Fibroblast of lung (primary cell): ENCODE measurements around the gene CDCA4. TPM values are rescaled to one million over a fixed set of nuclear protein-coding genes. Genes with fewer than 3 reads are reported as not detected.

Experiments used
- DNase-seq, 2 donors: peaks; one replicate each; pipeline versions ENCODE4 v3.0.0 to v3.0.0-alpha.2; 2010; ENCODE audit warnings: low read depth in 2 of 2
- H2AFZ ChIP-seq: 2 replicates; pipeline ENCODE4 v1.5.1; 2012; ENCODE audit warnings: low read length, control low read depth, inconsistent platforms
- H3K27ac ChIP-seq: 2 replicates; pipeline ENCODE4 v1.5.1; 2011; ENCODE audit warnings: low read length, control low read depth; ENCODE audit not compliant: insufficient read depth
- H3K27me3 ChIP-seq: 2 replicates; pipeline ENCODE4 v1.5.1; 2011; ENCODE audit warnings: mild to moderate bottlenecking, low read length; ENCODE audit not compliant: control insufficient read depth, insufficient read depth
- H3K36me3 ChIP-seq: 2 replicates; pipeline ENCODE4 v1.5.1; 2011; ENCODE audit warnings: low read length; ENCODE audit not compliant: control insufficient read depth, insufficient read depth
- H3K4me1 ChIP-seq: 2 replicates; pipeline ENCODE4 v1.5.1; 2011; ENCODE audit warnings: low read length; ENCODE audit not compliant: control insufficient read depth, insufficient read depth; ENCODE audit errors: extremely low read depth
- H3K4me2 ChIP-seq: 2 replicates; pipeline ENCODE4 v1.5.1; 2011; ENCODE audit warnings: low read length, control low read depth; ENCODE audit not compliant: insufficient read depth; ENCODE audit errors: extremely low read depth
- H3K4me3 ChIP-seq, 4 experiments: fragments of 200-600 bp in 1 of 4; sonication (generic) in 1 of 4; replicated peaks in 1 of 4; 2 replicates each; pipeline ENCODE4 v1.5.1; 2011 to 2016; ENCODE audit warnings: low read length in 4 of 4, low read depth in 3 of 4, mild to moderate bottlenecking in 3 of 4, control low read depth in 2 of 4, inconsistent platforms in 1 of 4, mixed read lengths in 1 of 4; ENCODE audit not compliant: insufficient read depth in 1 of 4; ENCODE audit errors: control extremely low read depth in 1 of 4
- H3K79me2 ChIP-seq: 2 replicates; pipeline ENCODE4 v1.5.1; 2012; ENCODE audit warnings: mild to moderate bottlenecking, low read length, inconsistent platforms; ENCODE audit not compliant: control insufficient read depth, insufficient read depth
- H3K9ac ChIP-seq: 2 replicates; pipeline ENCODE4 v1.5.1; 2011; ENCODE audit warnings: mild to moderate bottlenecking, low read length, control low read depth; ENCODE audit not compliant: insufficient read depth
- H3K9me3 ChIP-seq: 2 replicates; pipeline ENCODE4 v1.5.1; 2012; ENCODE audit warnings: low read depth, low read length; ENCODE audit not compliant: control insufficient read depth, insufficient read depth
- H4K20me1 ChIP-seq: 2 replicates; pipeline ENCODE4 v1.5.1; 2011; ENCODE audit warnings: low read length; ENCODE audit not compliant: control insufficient read depth, insufficient read depth; ENCODE audit errors: extremely low read depth
- CTCF ChIP-seq, 2 donors: IDR thresholded peaks in 1 of 2; conservative IDR thresholded peaks in 1 of 2; 1 replicate in 1 of 2; 2 replicates in 1 of 2; pipeline ENCODE4 v1.5.1; 2011 to 2012; ENCODE audit warnings: low read length in 2 of 2, control low read depth in 1 of 2, inconsistent platforms in 1 of 2, low read depth in 1 of 2, mild to moderate bottlenecking in 1 of 2
- EZH2 ChIP-seq: IDR thresholded peaks from 2 replicates; pipeline ENCODE4 v1.5.1; 2012; ENCODE audit warnings: low read length, control low read depth, mild to moderate bottlenecking; ENCODE audit errors: missing control alignments
- polyA plus RNA-seq, 2 donors: library from polyadenylated mRNA; depleted of rRNA in 1 of 2; stranded (reverse) in 1 of 2; unstranded in 1 of 2; fragments of >200 nt; gene quantifications; 2 replicates each; pipeline ENCODE4 v1.2.1, GENCODE V29; 2011 to 2012; ENCODE audit warnings: missing spikeins in 1 of 2
- total RNA-seq: library from RNA; depleted of rRNA; stranded (reverse); fragments of >200 nt; gene quantifications from 2 replicates; pipeline ENCODE4 v1.2.1, GENCODE V29; 2014

Gene CDCA4
- total and polyA plus RNA-seq, 2 donors (not counting 1 experiment from before 2014, with no cell fraction given) = 7.9 to 8.0 TPM

- H2AFZ ChIP-seq = no peak overlapping the region
- peaks cover 8% of the 10 kb centered on the region for H3K4me1 ChIP-seq
- DNase-seq = peak in 1 of 2 donors; percentile 91
- no peaks in the 10 kb centered on the region for H3K36me3 ChIP-seq
- H3K79me2 ChIP-seq = peaks cover 3% of the 10 kb centered on the region
- H3K4me2 ChIP-seq = no peak overlapping the region
- no peak overlapping the region for H3K4me3 ChIP-seq
- no peaks in the 10 kb centered on the region for H3K27me3 ChIP-seq
- H4K20me1 ChIP-seq = no peaks in the 10 kb centered on the region
- no peaks in the 10 kb centered on the region for H3K9me3 ChIP-seq
- H3K27ac ChIP-seq = no peak overlapping the region
- H3K9ac ChIP-seq = no peak overlapping the region
- TF ChIP-seq EZH2 (no peak), CTCF (conservative IDR thresholded peaks at IDR 0.05 in 1 of 2, IDR thresholded peaks at IDR 0.05 in 1 of 2; ENCODE audit: low read depth in 1 of 2, low read length in 2 of 2) (no peak)
Observed at GRCh38 chr14:105026033-105026785, 5.3 kb upstream of the CDCA4 start.

- Histone ChIP-seq H3K4me1 (peaks cover 8% of the 10 kb centered on the region), H3K36me3 (no peaks in the 10 kb centered on the region), H3K27ac (peak overlapping the region; percentile 72), H3K4me2 (no peak overlapping the region), H3K4me3 (no peak overlapping the region), H3K9ac (no peak overlapping the region), H3K9me3 (no peaks in the 10 kb centered on the region), H4K20me1 (no peaks in the 10 kb centered on the region), H3K27me3 (no peaks in the 10 kb centered on the region), H2AFZ (no peak overlapping the region), H3K79me2 (peaks cover 7% of the 10 kb centered on the region)
- DNase-seq = no peak
- TF ChIP-seq CTCF (conservative IDR thresholded peaks at IDR 0.05 in 1 of 2, IDR thresholded peaks at IDR 0.05 in 1 of 2; ENCODE audit: low read depth in 1 of 2, low read length in 2 of 2) = no peak
- no peak for TF ChIP-seq EZH2
Observed at GRCh38 chr14:105025429-105025828, 4.5 kb upstream of the CDCA4 start.

- no peak overlapping the region for H2AFZ ChIP-seq
- H3K4me1 ChIP-seq = peaks cover 14% of the 10 kb centered on the region
- H3K4me2 ChIP-seq = no peak overlapping the region
- H3K79me2 ChIP-seq = peaks cover 22% of the 10 kb centered on the region
- H3K4me3 ChIP-seq = no peak overlapping the region
- TF ChIP-seq CTCF (conservative IDR thresholded peaks at IDR 0.05 in 1 of 2, IDR thresholded peaks at IDR 0.05 in 1 of 2; ENCODE audit: low read depth in 1 of 2, low read length in 2 of 2) = no peak
- TF ChIP-seq EZH2 = no peak
- H3K27me3 ChIP-seq = no peaks in the 10 kb centered on the region
- no peaks in the 10 kb centered on the region for H4K20me1 ChIP-seq
- H3K9me3 ChIP-seq = no peaks in the 10 kb centered on the region
- H3K27ac ChIP-seq = peak overlapping the region; percentile 72
- peak; percentile 45 to 85 for DNase-seq
- no peak overlapping the region for H3K9ac ChIP-seq
- H3K36me3 ChIP-seq = peaks cover 2% of the 10 kb centered on the region
Observed at GRCh38 chr14:105023791-105024480, 3.1 kb upstream of the CDCA4 start.
